TTC549 (cell line): ENCODE data around the gene EPHX1.
"Not testable (repeated sequence)": the region's sequence is repeated elsewhere in the genome, so short reads cannot be mapped to it uniquely, and the experiment has no call there.

Experiments used
- FAIRE-seq: peaks from 2 replicates; lab custom pipeline; 2012; peaks lifted over from hg19 to GRCh38; lab: Jason Lieb, UNC

The EPHX1 gene

GRCh38 chr1:225881081-225881958, 71.4 kb downstream of the EPHX1 start:
- no peak for FAIRE-seq

GRCh38 chr1:225881959-225882693, 72.2 kb downstream of the EPHX1 start, which contains the start of gene TMEM63A:
TSS of gene TMEM63A (minus strand) at chr1:225882380. CDS start at chr1:225877580, 4,800 bp downstream.
- FAIRE-seq: no peak

GRCh38 chr1:225882694-225883615, 73.0 kb downstream of the EPHX1 start:
- no peak for FAIRE-seq

- no peak for FAIRE-seq
Observed at GRCh38 chr1:225883616-225884265, 73.8 kb downstream of the EPHX1 start.

GRCh38 chr1:225885336-225885735, 75.4 kb downstream of the EPHX1 start:
- no peak for FAIRE-seq

GRCh38 chr1:225886159-225887029, 76.5 kb downstream of the EPHX1 start:
- FAIRE-seq: no peak

GRCh38 chr1:225887030-225887314, 77.0 kb downstream of the EPHX1 start:
- no peak for FAIRE-seq

GRCh38 chr1:225887554-225888288, 77.8 kb downstream of the EPHX1 start:
- FAIRE-seq: not testable (repeated sequence)

GRCh38 chr1:225888289-225888897, 78.5 kb downstream of the EPHX1 start:
- FAIRE-seq: no peak

- FAIRE-seq: no peak
Observed at GRCh38 chr1:225888898-225889601, 79.1 kb downstream of the EPHX1 start, which contains the start of gene LEFTY1. TSS of gene LEFTY1 (minus strand) at chr1:225889146. CDS start at chr1:225889066, 80 bp downstream.

- no peak for FAIRE-seq
Observed at GRCh38 chr1:225889743-225890142, 79.8 kb downstream of the EPHX1 start.

GRCh38 chr1:225890346-225891228, 80.7 kb downstream of the EPHX1 start:
- no peak for FAIRE-seq

- FAIRE-seq: no peak
Observed at GRCh38 chr1:225891229-225891972, 81.5 kb downstream of the EPHX1 start.

- no peak for FAIRE-seq
Observed at GRCh38 chr1:225892307-225892706, 82.4 kb downstream of the EPHX1 start.
